PC-3 (cell line): ENCODE results near the gene SPESP1. TPM values are rescaled to one million over a fixed set of nuclear protein-coding genes. Genes with fewer than 3 reads are reported as not detected.

Experiments used
- ATAC-seq: fragments of 200-7000 bp; cut with Tn5 transposase; 2 replicates; pipeline ENCODE4 v1.9.1; 2020; ENCODE audit warnings: mild to moderate bottlenecking, moderate library complexity
- BruUV-seq: library from RNA; stranded (reverse); fragments of 400-500 nt; replicated peaks from 2 replicates; lab custom pipeline; 2021; lab: Mats Ljungman, UMichigan
- CTCF ChIA-PET: fragments of 300-600 bp; sonication (Branson Sonifier 250); formaldehyde crosslinking; loops from one replicate; lab custom pipeline; 2022; ENCODE audit warnings: antibody characterized with exemption; lab: Charles Lee
- POLR2A ChIA-PET: fragments of 300-600 bp; sonication (Branson Sonifier 250); formaldehyde crosslinking; loops from one replicate; lab custom pipeline; 2022; ENCODE audit warnings: antibody characterized with exemption; ENCODE audit not compliant: unreplicated experiment; lab: Charles Lee
- DNase-seq: peaks from one replicate; pipeline ENCODE4 v3.0.0-alpha.2; 2015
- H2AFZ ChIP-seq: fragments of 300-600 bp; sonication (generic); 2 replicates; pipeline ENCODE4 v1.6.0; 2016; ENCODE audit warnings: antibody characterized with exemption, low read length
- H3F3A ChIP-seq: fragments of 300-600 bp; sonication (generic); one replicate; pipeline ENCODE4 v1.6.0; 2017; ENCODE audit warnings: antibody characterized with exemption, low read length, control low read depth, mild to moderate bottlenecking; ENCODE audit not compliant: unreplicated experiment
- H3K27ac ChIP-seq: fragments of 300-600 bp; sonication (generic); 2 replicates; pipeline ENCODE4 v1.5.1; 2016; ENCODE audit warnings: mild to moderate bottlenecking, low read length
- H3K27me3 ChIP-seq: fragments of 300-600 bp; sonication (generic); 2 replicates; pipeline ENCODE4 v1.6.1; 2016; ENCODE audit warnings: low read length, mixed read lengths
- H3K36me3 ChIP-seq: fragments of 300-600 bp; sonication (generic); 2 replicates; pipeline ENCODE4 v1.6.1; 2016; ENCODE audit warnings: low read depth, mixed run types, low read length, mixed read lengths
- H3K4me1 ChIP-seq: fragments of 300-600 bp; sonication (generic); 2 replicates; pipeline ENCODE4 v1.5.1; 2016; ENCODE audit warnings: low read length; ENCODE audit not compliant: insufficient read depth
- H3K4me2 ChIP-seq: fragments of 300-600 bp; sonication (generic); 2 replicates; pipeline ENCODE4 v1.6.0; 2016; ENCODE audit warnings: low read length
- H3K4me3 ChIP-seq: fragments of 300-600 bp; sonication (generic); 2 replicates; pipeline ENCODE4 v1.5.1; 2016; ENCODE audit warnings: mild to moderate bottlenecking, low read length, mixed read lengths
- H3K79me2 ChIP-seq: fragments of 300-600 bp; sonication (generic); 2 replicates; pipeline ENCODE4 v1.6.1; 2017; ENCODE audit warnings: low read length, mixed read lengths
- H3K9ac ChIP-seq: fragments of 300-600 bp; sonication (generic); 2 replicates; pipeline ENCODE4 v1.6.0; 2016; ENCODE audit warnings: mild to moderate bottlenecking, low read length
- H3K9me2 ChIP-seq: fragments of 300-600 bp; sonication (generic); replicated peaks from 2 replicates; pipeline ENCODE4 v1.6.1; 2016; ENCODE audit warnings: mixed run types, low read length, mixed read lengths
- H3K9me3 ChIP-seq: fragments of 300-600 bp; sonication (generic); 2 replicates; pipeline ENCODE4 v1.6.1; 2016; ENCODE audit warnings: low read length, mixed read lengths
- H4K20me1 ChIP-seq: fragments of 300-600 bp; sonication (generic); 2 replicates; pipeline ENCODE4 v1.6.1; 2016; ENCODE audit warnings: low read length, mixed read lengths
- CTCF ChIP-seq: fragments of 300-600 bp; sonication (generic); conservative IDR thresholded peaks from 2 replicates; pipeline ENCODE4 v1.5.1; 2017; ENCODE audit warnings: antibody characterized with exemption, low read depth, mild to moderate bottlenecking, low read length
- EZH2 ChIP-seq: fragments of 300-600 bp; sonication (generic); IDR thresholded peaks from one replicate; pipeline ENCODE4 v1.6.1; 2017; ENCODE audit warnings: antibody characterized with exemption, mild to moderate bottlenecking, low read length; ENCODE audit not compliant: unreplicated experiment
- EZH2phosphoT487 ChIP-seq: fragments of 300-600 bp; sonication (generic); IDR thresholded peaks from 2 replicates; pipeline ENCODE4 v1.6.1; 2018; ENCODE audit warnings: mild to moderate bottlenecking, antibody characterized with exemption, low read length, borderline replicate concordance
- intact Hi-C: fragments of 100-400 bp; cut with micrococcal nuclease; formaldehyde crosslinking; loops from 2 replicates; pipeline ENCODE4 v1.9.0; 2023
- total RNA-seq: library from RNA; depleted of rRNA; stranded (reverse); fragments of >200 nt; gene quantifications from 2 replicates; pipeline ENCODE4 v1.2.3, GENCODE V29; 2014

Gene SPESP1
- total RNA-seq, 1 experiment from 2014 or later: not detected

GRCh38 chr15:68896178-68896577, 34.1 kb upstream of the SPESP1 start:
- CTCF ChIA-PET: no interaction called here
- Histone ChIP-seq H3K4me1 (no peaks in the 10 kb centered on the region), H3K9ac (no peak overlapping the region), H3F3A (no peaks in the 10 kb centered on the region), H3K9me3 (no peaks in the 10 kb centered on the region), H3K27ac (no peak overlapping the region), H3K27me3 (no peaks in the 10 kb centered on the region; the same call in 1 of the 2 replicates), H3K36me3 (no peaks in the 10 kb centered on the region), H2AFZ (no peak overlapping the region), H3K79me2 (no peaks in the 10 kb centered on the region), H3K9me2 (no peaks in the 10 kb centered on the region), H4K20me1 (no peaks in the 10 kb centered on the region), H3K4me3 (no peak overlapping the region), H3K4me2 (no peak overlapping the region)
- POLR2A ChIA-PET: interaction anchor here (0.7 kb wide), 1 partner anchor 219 kb away, joined by 4 read pairs; no protein-coding TSS in a partner anchor
- DNase-seq (no peak), ATAC-seq (no peak)
- TF ChIP-seq CTCF: no peak
- no peak for TF ChIP-seq EZH2
- no peak for TF ChIP-seq EZH2phosphoT487
- BruUV-seq: no TSS peak
- intact Hi-C loops: no loop called here

GRCh38 chr15:68897016-68897415, 33.3 kb upstream of the SPESP1 start:
- DNase-seq (no peak), ATAC-seq (no peak)
- ChIA-PET CTCF (no interaction called here), POLR2A (interaction anchor here (0.7 kb wide), 1 partner anchor 220 kb away, joined by 4 read pairs; no protein-coding TSS in a partner anchor)
- Histone ChIP-seq H3K4me1 (no peaks in the 10 kb centered on the region), H4K20me1 (no peaks in the 10 kb centered on the region), H3K9me3 (no peaks in the 10 kb centered on the region), H2AFZ (no peak overlapping the region), H3F3A (no peaks in the 10 kb centered on the region), H3K4me3 (no peak overlapping the region), H3K9me2 (no peaks in the 10 kb centered on the region), H3K9ac (no peak overlapping the region), H3K79me2 (no peaks in the 10 kb centered on the region), H3K27me3 (no peaks in the 10 kb centered on the region; the same call in 1 of the 2 replicates), H3K4me2 (no peak overlapping the region), H3K36me3 (no peaks in the 10 kb centered on the region), H3K27ac (no peak overlapping the region)
- intact Hi-C loops: no loop called here
- BruUV-seq: no TSS peak
- TF ChIP-seq EZH2 (no peak), EZH2phosphoT487 (no peak), CTCF (no peak)

- H3K27ac ChIP-seq: no peak overlapping the region
- H3K4me1 ChIP-seq: no peaks in the 10 kb centered on the region
- no peak overlapping the region for H3K4me2 ChIP-seq
- H3K36me3 ChIP-seq: no peaks in the 10 kb centered on the region
- no peak overlapping the region for H2AFZ ChIP-seq
- H3K79me2 ChIP-seq: no peaks in the 10 kb centered on the region
- DNase-seq (no peak), ATAC-seq (no peak)
- no peaks in the 10 kb centered on the region for H3F3A ChIP-seq
- peaks cover 4% of the 10 kb centered on the region; the same call in 1 of the 2 replicates for H3K27me3 ChIP-seq
- no peak for TF ChIP-seq EZH2
- no peak for TF ChIP-seq EZH2phosphoT487
- no peak for TF ChIP-seq CTCF
- ChIA-PET POLR2A (no interaction called here), CTCF (no interaction called here)
- intact Hi-C loops: no loop called here
- no peaks in the 10 kb centered on the region for H4K20me1 ChIP-seq
- no peaks in the 10 kb centered on the region for H3K9me3 ChIP-seq
- H3K4me3 ChIP-seq: no peak overlapping the region
- no TSS peak for BruUV-seq
- no peak overlapping the region for H3K9ac ChIP-seq
- no peaks in the 10 kb centered on the region for H3K9me2 ChIP-seq
Observed at GRCh38 chr15:68900027-68900426, 30.3 kb upstream of the SPESP1 start.
